Esophagus squamous epithelium (tissue), 5 donors: ENCODE results near the gene SRSF10. TPM values are rescaled to one million over a fixed set of nuclear protein-coding genes. Genes with fewer than 3 reads are reported as not detected.

Experiments used
- DNase-seq: peaks from one replicate; lab custom pipeline; 2025; lab: John Stamatoyannopoulos, UW
- H3K27ac ChIP-seq, 4 donors: fragments of 200-600 bp; sonication (generic); one replicate each; pipeline ENCODE4 v1.5.1; 2016 to 2019; ENCODE audit warnings: mild to moderate bottlenecking in 1 of 4
- H3K27me3 ChIP-seq, 4 donors: fragments of 200-600 bp; sonication (generic); 1 replicate in 3 of 4; 2 replicates in 1 of 4; pipeline versions ENCODE4 v1.5.1 to v1.6.0; 2017 to 2021; ENCODE audit warnings: antibody characterized with exemption in 1 of 4
- H3K36me3 ChIP-seq, 3 donors: fragments of 200-600 bp; sonication (generic); one replicate each; pipeline ENCODE4 v1.5.1; 2016 to 2019
- H3K4me1 ChIP-seq, 3 donors: fragments of 200-600 bp; sonication (generic); one replicate each; pipeline ENCODE4 v1.5.1; 2017 to 2019
- H3K4me3 ChIP-seq, 4 donors: fragments of 200-600 bp; sonication (generic); 1 replicate in 3 of 4; 2 replicates in 1 of 4; pipeline ENCODE4 v1.5.1; 2016 to 2019; ENCODE audit warnings: mild to moderate bottlenecking in 2 of 4, moderate library complexity in 1 of 4
- H3K9me3 ChIP-seq, 3 donors: fragments of 200-600 bp; sonication (generic); one replicate each; pipeline ENCODE4 v1.5.1; 2016 to 2019
- CTCF ChIP-seq, 6 experiments: fragments of 450-650 bp in 4 of 6; fragments of 200-600 bp in 2 of 6; sonication (generic) in 2 of 6; IDR thresholded peaks; one replicate each; pipeline ENCODE4 v1.5.1; 2016 to 2019; ENCODE audit warnings: antibody characterized with exemption in 6 of 6, mild to moderate bottlenecking in 4 of 6, moderate library complexity in 4 of 6
- POLR2A ChIP-seq, 4 donors: fragments of 450-650 bp; IDR thresholded peaks; one replicate each; pipeline ENCODE4 v1.6.1; 2017; ENCODE audit warnings: antibody characterized with exemption in 4 of 4, mild to moderate bottlenecking in 4 of 4, moderate library complexity in 3 of 4
- WGBS, 2 donors: methylation state at CpG; one replicate each; pipeline ENCODE4 v1.1.5; 2018; 5-methylcytosine and 5-hydroxymethylcytosine counted together
- intact Hi-C: fragments of 100-400 bp; cut with DNase I; formaldehyde crosslinking; loops from one replicate; pipeline ENCODE4 v1.15.0; 2022
- total RNA-seq, 4 donors: library from RNA; depleted of rRNA; stranded (reverse); fragments of >200 nt; gene quantifications; one replicate each; pipeline ENCODE4 v1.1.0, GENCODE V29; 2016
- donor health status: DM: yes; HTN: yes; CAD: no.

SRSF10 gene
- 10 to 100 TPM; 45.1 to 96.1 (median 67.1) TPM for total RNA-seq

GRCh38 chr1:23979881-23980727 is at the start of gene SRSF10:
TSS of gene SRSF10 (minus strand) at chr1:23980327. CDS start at chr1:23980255, 72 bp downstream.
- H3K4me1 ChIP-seq: peaks cover 15 to 62% (median 34%) of the 10 kb centered on the region in 3 donors
- peak within 1 kb of the TSS; percentile 90 to 99 (median 96) for H3K4me3 ChIP-seq
- peaks cover 0 to 1% (median 0%) of the 10 kb centered on the region in 3 donors for H3K36me3 ChIP-seq
- TF ChIP-seq CTCF (IDR thresholded peaks at IDR 0.05) (peak in 5 of 6 experiments; percentile 18 to 76 (median 34)), POLR2A (IDR thresholded peaks at IDR 0.05) (peak in 3 of 4 donors; percentile 91 to 99 (median 97))
- WGBS, 2 donors: 0 to 2% methylated on average over 44 to 49 of the region's 84 CpGs
- peak within 1 kb of the TSS; percentile 96 to 98 (median 97) for H3K27ac ChIP-seq
- DNase-seq: peak; percentile 88
- intact Hi-C loops: no loop called here
- H3K27me3 ChIP-seq: no peaks in the 10 kb centered on the region
- no peaks in the 10 kb centered on the region for H3K9me3 ChIP-seq

- DNase-seq: no peak
- intact Hi-C loops: no loop called here
- H3K4me1 ChIP-seq: no peaks in the 10 kb centered on the region
- H3K27ac ChIP-seq: no peak overlapping the region
- TF ChIP-seq CTCF (IDR thresholded peaks at IDR 0.05) (peak in 5 of 6 experiments; percentile 41 to 53 (median 47)), POLR2A (IDR thresholded peaks at IDR 0.05) (no peak)
- H3K4me3 ChIP-seq: no peak overlapping the region
- no peaks in the 10 kb centered on the region for H3K9me3 ChIP-seq
- no peaks in the 10 kb centered on the region for H3K27me3 ChIP-seq
- 78% methylated on average over 4 of the region's 4 CpGs for WGBS, 2 donors
- H3K36me3 ChIP-seq: no peaks in the 10 kb centered on the region
Observed at GRCh38 chr1:24027838-24028468, 47.8 kb upstream of the SRSF10 start.

- intact Hi-C loops: no loop called here
- TF ChIP-seq CTCF (IDR thresholded peaks at IDR 0.05): no peak
- no peak for TF ChIP-seq POLR2A (IDR thresholded peaks at IDR 0.05)
- DNase-seq: no peak
Observed at GRCh38 chr1:24022581-24023361, 42.6 kb upstream of the SRSF10 start.

GRCh38 chr1:24021403-24022266 is 41.5 kb upstream of the SRSF10 start:
- WGBS, 2 donors: 84 to 90% methylated on average over 6 to 7 of the region's 7 CpGs
- Histone ChIP-seq H3K27me3 (no peaks in the 10 kb centered on the region), H3K27ac (peak overlapping the region in 2 of 4 donors; percentile 33 to 47), H3K4me1 (peaks cover 6 to 36% (median 8%) of the 10 kb centered on the region in 3 donors), H3K9me3 (no peaks in the 10 kb centered on the region), H3K36me3 (no peaks in the 10 kb centered on the region), H3K4me3 (no peak overlapping the region)
- TF ChIP-seq CTCF (IDR thresholded peaks at IDR 0.05) (no peak), POLR2A (IDR thresholded peaks at IDR 0.05) (no peak)
- no peak for DNase-seq
- intact Hi-C loops: no loop called here

More at GRCh38 chr1:24022581-24023361, 42.6 kb upstream of the SRSF10 start:
- no peaks in the 10 kb centered on the region for H3K27me3 ChIP-seq
- peaks cover 4 to 33% (median 6%) of the 10 kb centered on the region in 3 donors for H3K4me1 ChIP-seq
- no peak overlapping the region for H3K4me3 ChIP-seq
- peak overlapping the region in 1 of 4 donors; percentile 47 for H3K27ac ChIP-seq
- 81 to 91% methylated on average over 3 of the region's 4 CpGs for WGBS, 2 donors
- H3K9me3 ChIP-seq: no peaks in the 10 kb centered on the region
- no peaks in the 10 kb centered on the region for H3K36me3 ChIP-seq
